Panc1 (cell line): ENCODE results near the gene HSPB2. TPM values are rescaled to one million over a fixed set of nuclear protein-coding genes. Genes with fewer than 3 reads are reported as not detected.

Experiments
- ATAC-seq: fragments of 200-7000 bp; cut with Tn5 transposase; 2 replicates; pipeline ENCODE4 v1.9.1; 2020; ENCODE audit warnings: mild to moderate bottlenecking, moderate library complexity
- BruUV-seq: library from RNA; stranded (reverse); fragments of 400-500 nt; replicated peaks from 2 replicates; lab custom pipeline; 2021; lab: Mats Ljungman, UMichigan
- CTCF ChIA-PET: fragments of 300-600 bp; sonication (Branson Sonifier 250); formaldehyde crosslinking; loops from one replicate; lab custom pipeline; 2022; ENCODE audit warnings: antibody characterized with exemption; lab: Charles Lee
- POLR2A ChIA-PET: fragments of 300-600 bp; sonication (Branson Sonifier 250); formaldehyde crosslinking; loops from one replicate; lab custom pipeline; 2022; ENCODE audit warnings: antibody characterized with exemption; lab: Charles Lee
- DNase-seq: peaks from one replicate; pipeline ENCODE4 v3.0.0-alpha.2; 2010; ENCODE audit warnings: low read depth, low spot score
- H3K27ac ChIP-seq: 2 replicates; pipeline ENCODE4 v1.5.1; 2011; ENCODE audit warnings: mild to moderate bottlenecking, low read length, inconsistent platforms
- H3K27me3 ChIP-seq: fragments of 200-500 bp; sonication (Bioruptor generic); 2 replicates; pipeline ENCODE4 v1.6.0; 2014; ENCODE audit warnings: low read length, inconsistent platforms; ENCODE audit not compliant: control insufficient read depth, insufficient read depth
- H3K36me3 ChIP-seq: fragments of 200-500 bp; sonication (Bioruptor generic); 2 replicates; pipeline ENCODE4 v1.5.1; 2014; ENCODE audit warnings: inconsistent platforms, mild to moderate bottlenecking, low read length, moderate library complexity; ENCODE audit not compliant: control insufficient read depth, insufficient read depth
- H3K4me1 ChIP-seq: 2 replicates; pipeline ENCODE4 v1.5.1; 2011; ENCODE audit warnings: inconsistent platforms, mild to moderate bottlenecking, low read length, moderate library complexity; ENCODE audit not compliant: control insufficient read depth, insufficient read depth
- H3K4me3 ChIP-seq, 2 experiments: 2 replicates each; pipeline ENCODE4 v1.5.1; 2011 to 2012; ENCODE audit warnings: low read depth in 2 of 2, low read length in 2 of 2, mild to moderate bottlenecking in 2 of 2, inconsistent platforms in 1 of 2, moderate library complexity in 1 of 2
- H3K9me3 ChIP-seq: fragments of 200-500 bp; sonication (Bioruptor generic); 2 replicates; pipeline ENCODE4 v1.5.1; 2014; ENCODE audit warnings: low read depth, mild to moderate bottlenecking, inconsistent platforms, low read length, moderate library complexity; ENCODE audit not compliant: control insufficient read depth, insufficient read depth
- CTCF ChIP-seq: fragments of 450-650 bp; IDR thresholded peaks from 2 replicates; pipeline ENCODE4 v1.5.1; 2017; ENCODE audit warnings: mild to moderate bottlenecking
- POLR2AphosphoS5 ChIP-seq: IDR thresholded peaks from 2 replicates; pipeline ENCODE4 v1.6.1; 2012; ENCODE audit warnings: mild to moderate bottlenecking, low read depth, low read length, moderate library complexity
- REST ChIP-seq, 2 experiments: IDR thresholded peaks; 2 replicates each; pipeline ENCODE4 v1.6.1; 2011 to 2012; ENCODE audit warnings: low read depth in 2 of 2, control low read depth in 1 of 2, low read length in 1 of 2, mild to moderate bottlenecking in 1 of 2, moderate library complexity in 1 of 2; ENCODE audit not compliant: insufficient read depth in 1 of 2
- SIN3A ChIP-seq: IDR thresholded peaks from 2 replicates; pipeline ENCODE4 v1.6.1; 2012; ENCODE audit warnings: low read depth, mild to moderate bottlenecking, low read length, moderate library complexity, borderline replicate concordance; ENCODE audit not compliant: insufficient read depth
- TCF7L2 ChIP-seq: IDR thresholded peaks from 2 replicates; pipeline ENCODE4 v1.6.1; 2011; ENCODE audit warnings: mild to moderate bottlenecking, low read depth, low read length, inconsistent platforms
- in situ Hi-C: cut with HindIII; loops from 2 replicates; pipeline ENCODE4 v1.10.0; 2016; ENCODE audit warnings: low sequenced_read_pairs, low pct_unique_long_range_greater_than_20kb
- intact Hi-C: fragments of 100-400 bp; cut with micrococcal nuclease; formaldehyde crosslinking; loops from one replicate; pipeline ENCODE4 v1.10.0; 2022; ENCODE audit not compliant: unreplicated experiment
- total RNA-seq: library from RNA; stranded (reverse); gene quantifications from one replicate; pipeline ENCODE4 v1.2.1, GENCODE V29; 2021; ENCODE audit not compliant: unreplicated experiment

Gene HSPB2
- total RNA-seq, 1 experiment from 2014 or later = not detected

- intact Hi-C loops = no loop called here
- ATAC-seq (no peak), DNase-seq (no peak)
- Histone ChIP-seq H3K36me3 (no peaks in the 10 kb centered on the region), H3K27ac (no peak overlapping the region), H3K4me1 (no peaks in the 10 kb centered on the region), H3K9me3 (no peaks in the 10 kb centered on the region), H3K27me3 (no peaks in the 10 kb centered on the region), H3K4me3 (no peak overlapping the region)
- no TSS peak for BruUV-seq
- no peak for TF ChIP-seq CTCF
- TF ChIP-seq TCF7L2 = no peak
- TF ChIP-seq REST (IDR thresholded peaks at IDR 0.05; ENCODE audit: insufficient read depth in 1 of 2, low read depth in 2 of 2, low read length in 1 of 2) = no peak
- TF ChIP-seq SIN3A = no peak
- TF ChIP-seq POLR2AphosphoS5 = no peak
- CTCF ChIA-PET = no interaction called here
- in situ Hi-C loops = no loop called here
- POLR2A ChIA-PET = no interaction called here
These were observed 26.5 kb upstream of the HSPB2 start for GRCh38 chr11:111886032-111886431.

GRCh38 chr11:111886844-111887243 lies 25.7 kb upstream of the HSPB2 start:
- Histone ChIP-seq H3K27ac (no peak overlapping the region), H3K9me3 (no peaks in the 10 kb centered on the region), H3K4me3 (no peak overlapping the region), H3K4me1 (no peaks in the 10 kb centered on the region), H3K27me3 (no peaks in the 10 kb centered on the region), H3K36me3 (no peaks in the 10 kb centered on the region)
- ATAC-seq = no peak
- DNase-seq = no peak
- CTCF ChIA-PET = interaction anchor here (0.6 kb wide), 1 partner anchor 217 kb away, joined by 3 read pairs; no protein-coding TSS in a partner anchor
- in situ Hi-C loops (no loop called here), intact Hi-C loops (no loop called here)
- no TSS peak for BruUV-seq
- POLR2A ChIA-PET = no interaction called here
- no peak for TF ChIP-seq CTCF
